RPMI7951 (cell line): Measurements from ENCODE around the gene PNLDC1. TPM values are rescaled to one million over a fixed set of nuclear protein-coding genes. Genes with fewer than 3 reads are reported as not detected.
"Not testable (repeated sequence)": the region's sequence is repeated elsewhere in the genome, so short reads cannot be mapped to it uniquely, and the experiment has no call there.

Experiments used
- DNase-seq: peaks from one replicate; pipeline ENCODE4 v3.0.0-alpha.2; 2012; ENCODE audit warnings: low read depth
- total RNA-seq: library from RNA; depleted of rRNA; stranded (reverse); fragments of >200 nt; shearing (Covaris generic); gene quantifications from 2 replicates; pipeline ENCODE4 v1.2.3, GENCODE V29; 2014

Gene PNLDC1
- total RNA-seq, 1 experiment from 2014 or later = not detected

- DNase-seq = no peak
These were observed 21.5 kb upstream of the PNLDC1 start for GRCh38 chr6:159778542-159779103.

- DNase-seq = no peak
These were observed 11.8 kb upstream of the PNLDC1 start for GRCh38 chr6:159788276-159788675.

GRCh38 chr6:159788753-159789376 lies 11.2 kb upstream of the PNLDC1 start:
- peak; percentile 41 for DNase-seq

GRCh38 chr6:159789377-159790148 lies 10.5 kb upstream of the PNLDC1 start, which contains the start of gene TCP1:
TCP1 (minus strand) TSS chr6:159789602; CDS start chr6:159789468, 134 bp downstream.
- peak; percentile 100 for DNase-seq

GRCh38 chr6:159790149-159790955 lies 9.7 kb upstream of the PNLDC1 start, which contains the start of gene MRPL18:
MRPL18 (plus strand) TSS chr6:159790467; CDS start chr6:159790588, 121 bp downstream.
- DNase-seq = peak; percentile 98

GRCh38 chr6:159790956-159791598 lies 9.0 kb upstream of the PNLDC1 start:
- no peak for DNase-seq

- not testable (repeated sequence) for DNase-seq
These were observed 5.1 kb upstream of the PNLDC1 start for GRCh38 chr6:159794976-159795375.

GRCh38 chr6:159797554-159797953 lies 2.5 kb upstream of the PNLDC1 start:
- no peak for DNase-seq

GRCh38 chr6:159801935-159802334 lies 1.9 kb downstream of the PNLDC1 start:
- DNase-seq = no peak

- no peak for DNase-seq
These were observed 4.4 kb downstream of the PNLDC1 start for GRCh38 chr6:159804504-159804903.

GRCh38 chr6:159805440-159806020 lies 5.5 kb downstream of the PNLDC1 start:
- no peak for DNase-seq

- no peak for DNase-seq
These were observed 6.0 kb downstream of the PNLDC1 start for GRCh38 chr6:159806021-159806458.

GRCh38 chr6:159807150-159807858 lies 7.2 kb downstream of the PNLDC1 start:
- DNase-seq = no peak

- DNase-seq = no peak
These were observed 8.6 kb downstream of the PNLDC1 start for GRCh38 chr6:159808647-159809046.

GRCh38 chr6:159809149-159809548 lies 9.1 kb downstream of the PNLDC1 start:
- no peak for DNase-seq

GRCh38 chr6:159813781-159814180 lies 13.7 kb downstream of the PNLDC1 start:
- DNase-seq = no peak

- no peak for DNase-seq
These were observed 15.3 kb downstream of the PNLDC1 start for GRCh38 chr6:159815410-159815809.

GRCh38 chr6:159816775-159817174 lies 16.7 kb downstream of the PNLDC1 start:
- not testable (repeated sequence) for DNase-seq

- DNase-seq = no peak
These were observed 18.1 kb downstream of the PNLDC1 start for GRCh38 chr6:159817951-159818739.
